Nephron progenitor cell (in vitro differentiated cells): Measurements from ENCODE around the gene ARMC9.

ENCODE experiments used
- DNase-seq: peaks from one replicate; pipeline ENCODE4 v3.0.0; 2021
- H3K27ac Mint-ChIP-seq: 2 replicates; pipeline ENCODE4 v1.8.0; 2021; ENCODE audit warnings: mild to moderate bottlenecking, moderate library complexity, mixed read lengths
- H3K27me3 Mint-ChIP-seq: 2 replicates; pipeline ENCODE4 v1.8.0; 2021; ENCODE audit warnings: mild to moderate bottlenecking, low read depth, mixed read lengths; ENCODE audit not compliant: poor library complexity
- H3K36me3 Mint-ChIP-seq: 2 replicates; pipeline ENCODE4 v1.8.0; 2021; ENCODE audit warnings: low read depth, mixed read lengths
- H3K4me1 Mint-ChIP-seq: 2 replicates; pipeline ENCODE4 v1.8.0; 2021; ENCODE audit warnings: mixed read lengths
- H3K4me3 Mint-ChIP-seq: 2 replicates; pipeline ENCODE4 v1.8.0; 2021; ENCODE audit warnings: mild to moderate bottlenecking, moderate library complexity, mixed read lengths
- H3K9me3 Mint-ChIP-seq: 2 replicates; pipeline ENCODE4 v1.8.0; 2021; ENCODE audit warnings: mild to moderate bottlenecking, moderate library complexity, mixed read lengths
- CTCF ChIP-seq: fragments of 200-600 bp; sonication (generic); IDR thresholded peaks from 2 replicates; pipeline ENCODE4 v1.5.0; 2021; ENCODE audit warnings: antibody characterized with exemption

The ARMC9 gene

DNA sequence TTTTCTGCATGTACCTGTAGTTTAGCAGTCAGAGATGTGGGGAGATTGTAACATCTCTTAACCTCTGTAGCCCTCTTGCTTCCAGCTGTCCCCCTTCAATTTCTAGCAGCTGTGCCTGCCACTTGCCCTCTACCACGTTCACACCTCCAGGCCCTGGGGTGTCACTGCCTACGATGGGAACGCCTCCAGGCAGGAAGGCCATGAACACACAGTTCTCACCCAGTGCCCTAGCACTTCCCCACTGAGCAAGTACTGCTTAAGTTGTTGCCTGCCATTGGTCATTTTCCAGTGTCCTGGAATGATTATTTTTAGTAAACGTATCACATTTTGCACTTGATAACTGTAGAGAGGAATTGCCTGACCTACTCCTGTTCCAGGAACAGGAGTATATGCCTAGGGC lies 120.0 kb downstream of the ARMC9 start:
- TF ChIP-seq CTCF = no peak
- DNase-seq = no peak
- peaks cover 7% of the 10 kb centered on the region for H3K27me3 Mint-ChIP-seq
- H3K36me3 Mint-ChIP-seq = peaks cover 53% of the 10 kb centered on the region
- H3K9me3 Mint-ChIP-seq = peaks cover 36% of the 10 kb centered on the region
- H3K4me1 Mint-ChIP-seq = no peaks in the 10 kb centered on the region
- no peak overlapping the region for H3K4me3 Mint-ChIP-seq
- H3K27ac Mint-ChIP-seq = no peak overlapping the region

- peaks cover 52% of the 10 kb centered on the region for H3K36me3 Mint-ChIP-seq
- no peak overlapping the region for H3K27ac Mint-ChIP-seq
- DNase-seq = no peak
- H3K27me3 Mint-ChIP-seq = peaks cover 7% of the 10 kb centered on the region
- no peak for TF ChIP-seq CTCF
- H3K4me1 Mint-ChIP-seq = no peaks in the 10 kb centered on the region
- H3K9me3 Mint-ChIP-seq = peaks cover 36% of the 10 kb centered on the region
- H3K4me3 Mint-ChIP-seq = no peak overlapping the region
Measured at GRCh38 chr2:231318954-231319353, 120.5 kb downstream of the ARMC9 start.

DNA sequence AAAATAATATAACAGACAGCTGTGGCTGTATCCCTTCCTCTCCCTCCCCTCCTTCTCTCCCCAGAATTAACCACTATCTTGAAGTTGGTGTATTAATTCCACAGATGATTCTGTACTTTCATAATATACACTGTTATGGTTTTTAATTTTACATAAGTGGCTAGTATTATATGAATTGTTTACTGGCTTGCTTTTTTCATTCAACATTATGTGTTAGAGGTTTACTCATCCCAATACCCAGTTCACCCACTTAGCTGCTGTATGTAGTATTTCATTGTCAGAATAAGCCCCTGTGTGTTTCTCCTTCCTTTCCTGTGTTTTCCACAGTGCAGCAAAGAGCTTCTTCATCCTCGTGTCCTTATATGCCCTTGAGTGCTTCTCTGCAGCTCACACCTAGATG lies 121.4 kb downstream of the ARMC9 start:
- H3K36me3 Mint-ChIP-seq = peaks cover 43% of the 10 kb centered on the region
- H3K4me1 Mint-ChIP-seq = no peaks in the 10 kb centered on the region
- no peak overlapping the region for H3K27ac Mint-ChIP-seq
- peaks cover 7% of the 10 kb centered on the region for H3K27me3 Mint-ChIP-seq
- no peak overlapping the region for H3K4me3 Mint-ChIP-seq
- H3K9me3 Mint-ChIP-seq = peaks cover 31% of the 10 kb centered on the region
- no peak for DNase-seq
- TF ChIP-seq CTCF = no peak

DNA sequence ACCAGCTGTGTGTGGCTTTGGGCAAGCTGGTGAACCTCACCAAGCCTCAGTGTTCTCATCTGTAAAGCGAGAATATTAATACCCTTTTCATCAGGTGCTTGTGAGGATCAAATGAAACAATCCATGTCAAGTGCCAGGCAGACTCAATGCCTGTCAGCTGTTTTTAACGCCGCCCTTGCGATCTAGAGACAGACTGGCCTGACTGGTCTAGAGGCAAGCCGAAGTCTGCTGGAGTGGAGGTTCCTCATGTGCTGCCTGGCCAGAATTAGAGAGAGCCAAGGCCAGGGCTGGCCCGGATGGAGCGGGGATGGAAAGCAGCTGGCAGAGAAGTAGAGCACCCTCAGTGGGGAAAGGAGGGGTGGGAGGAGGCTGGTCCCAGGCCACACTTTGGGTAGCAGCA lies 122.6 kb downstream of the ARMC9 start:
- Mint-ChIP-seq H3K36me3 (peaks cover 37% of the 10 kb centered on the region), H3K27ac (no peak overlapping the region), H3K4me1 (no peaks in the 10 kb centered on the region), H3K9me3 (peaks cover 26% of the 10 kb centered on the region), H3K4me3 (no peak overlapping the region), H3K27me3 (peaks cover 7% of the 10 kb centered on the region)
- TF ChIP-seq CTCF = no peak
- DNase-seq = no peak

- no peak for TF ChIP-seq CTCF
- no peaks in the 10 kb centered on the region for H3K4me1 Mint-ChIP-seq
- no peak overlapping the region for H3K4me3 Mint-ChIP-seq
- peaks cover 29% of the 10 kb centered on the region for H3K36me3 Mint-ChIP-seq
- peak overlapping the region; percentile 59 for H3K27ac Mint-ChIP-seq
- no peak for DNase-seq
- H3K9me3 Mint-ChIP-seq = peaks cover 19% of the 10 kb centered on the region
- peaks cover 7% of the 10 kb centered on the region for H3K27me3 Mint-ChIP-seq
Measured at GRCh38 chr2:231321556-231322334, 123.3 kb downstream of the ARMC9 start.

DNA sequence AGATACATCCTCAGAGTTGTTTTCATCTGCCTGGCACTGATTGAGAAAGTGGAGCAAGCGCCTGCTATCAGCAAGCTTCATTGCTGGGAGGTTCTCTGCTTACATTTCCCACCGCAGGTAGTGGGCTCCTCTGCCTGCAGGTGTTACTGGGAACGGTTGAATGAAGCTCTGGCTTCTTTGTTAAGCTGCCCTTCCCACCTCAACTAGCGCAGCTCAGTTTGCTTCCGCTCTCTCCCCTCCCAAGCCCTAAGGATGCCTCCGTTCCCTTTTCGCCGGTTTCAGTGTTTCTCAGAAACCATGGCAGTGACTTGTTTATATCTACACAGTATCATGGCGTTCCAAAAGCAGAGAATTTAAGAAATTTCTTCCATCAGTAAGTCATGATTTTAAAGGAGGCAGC lies 124.9 kb downstream of the ARMC9 start:
- H3K27ac Mint-ChIP-seq = peak overlapping the region; percentile 50
- peaks cover 19% of the 10 kb centered on the region for H3K36me3 Mint-ChIP-seq
- no peaks in the 10 kb centered on the region for H3K4me1 Mint-ChIP-seq
- no peak for TF ChIP-seq CTCF
- peaks cover 3% of the 10 kb centered on the region for H3K9me3 Mint-ChIP-seq
- peaks cover 7% of the 10 kb centered on the region for H3K27me3 Mint-ChIP-seq
- H3K4me3 Mint-ChIP-seq = no peak overlapping the region
- no peak for DNase-seq
